Osteoblast (primary cell): ENCODE results near the gene STRIP2. TPM values are rescaled to one million over a fixed set of nuclear protein-coding genes. Genes with fewer than 3 reads are reported as not detected.

ENCODE experiments used
- DNase-seq: peaks from one replicate; pipeline ENCODE4 v3.0.0; 2011; ENCODE audit warnings: low spot score, mixed read lengths; ENCODE audit not compliant: insufficient read length; ENCODE audit errors: missing footprints
- H2AFZ ChIP-seq: 2 replicates; pipeline ENCODE4 v1.6.0; 2011; ENCODE audit warnings: mild to moderate bottlenecking, low read length
- H3K27ac ChIP-seq: 2 replicates; pipeline ENCODE4 v1.5.1; 2011; ENCODE audit warnings: mild to moderate bottlenecking, low read depth, low read length, moderate library complexity
- H3K27me3 ChIP-seq: 2 replicates; pipeline ENCODE4 v1.6.0; 2012; ENCODE audit warnings: mild to moderate bottlenecking, control low read depth, inconsistent platforms, low read length, moderate library complexity; ENCODE audit not compliant: insufficient read depth
- H3K36me3 ChIP-seq: 2 replicates; pipeline ENCODE4 v1.5.1; 2011; ENCODE audit warnings: mild to moderate bottlenecking, low read length, control low read depth, moderate library complexity; ENCODE audit not compliant: insufficient read depth
- H3K4me1 ChIP-seq: 2 replicates; pipeline ENCODE4 v1.5.1; 2011; ENCODE audit warnings: mild to moderate bottlenecking, low read length, control low read depth, moderate library complexity; ENCODE audit not compliant: insufficient read depth
- H3K4me2 ChIP-seq: 2 replicates; pipeline ENCODE4 v1.6.0; 2011; ENCODE audit warnings: mild to moderate bottlenecking, low read length; ENCODE audit not compliant: insufficient read depth
- H3K4me3 ChIP-seq: fragments of 200-600 bp; sonication (generic); 3 replicates; pipeline ENCODE4 v1.5.1; 2012; ENCODE audit warnings: mild to moderate bottlenecking, low read length, inconsistent platforms; ENCODE audit not compliant: insufficient read depth
- H3K79me2 ChIP-seq: 2 replicates; pipeline ENCODE4 v1.6.0; 2012; ENCODE audit warnings: mild to moderate bottlenecking, low read length, control low read depth, inconsistent platforms; ENCODE audit not compliant: insufficient read depth
- H3K9me3 ChIP-seq: 2 replicates; pipeline ENCODE4 v1.5.1; 2011; ENCODE audit warnings: low read depth, low read length, control low read depth
- H4K20me1 ChIP-seq: 2 replicates; pipeline ENCODE4 v1.6.0; 2012; ENCODE audit warnings: mild to moderate bottlenecking, low read length, control low read depth; ENCODE audit not compliant: insufficient read depth
- CTCF ChIP-seq: IDR thresholded peaks from 2 replicates; pipeline ENCODE4 v1.5.1; 2011; ENCODE audit warnings: mild to moderate bottlenecking, low read depth, low read length, moderate library complexity; ENCODE audit errors: extremely low read depth
- total RNA-seq: library from RNA; depleted of rRNA; stranded (reverse); fragments of >200 nt; gene quantifications from 2 replicates; pipeline ENCODE4 v1.2.3, GENCODE V29; 2012

The STRIP2 gene
- total RNA-seq, 1 donor, result 8.3 TPM

DNA sequence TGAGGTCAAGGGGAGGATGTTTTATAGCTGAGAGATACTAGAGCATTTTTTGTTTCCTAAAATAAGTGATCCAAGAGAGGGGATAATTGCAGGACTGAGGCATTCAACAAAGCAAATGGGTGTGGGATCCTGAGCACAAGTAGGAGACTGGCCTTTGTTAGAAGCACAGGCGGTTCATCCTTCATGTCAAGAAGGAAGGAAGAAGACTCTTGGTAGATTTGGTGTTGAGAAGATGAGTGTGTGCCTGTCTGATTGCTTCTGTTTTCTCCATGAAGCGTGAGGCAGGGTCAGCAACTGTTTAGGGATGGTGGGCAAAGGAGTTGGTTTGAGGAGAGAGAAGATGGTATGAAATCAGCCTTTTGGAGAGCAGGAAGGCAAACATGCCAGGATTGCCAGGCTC, 27.6 kb downstream of the STRIP2 start:
- no peak for DNase-seq
- Histone ChIP-seq H3K4me3 (no peak overlapping the region), H2AFZ (no peak overlapping the region), H3K4me2 (no peak overlapping the region), H3K9me3 (no peaks in the 10 kb centered on the region), H3K27ac (no peak overlapping the region), H3K27me3 (no peaks in the 10 kb centered on the region), H4K20me1 (no peaks in the 10 kb centered on the region), H3K4me1 (peaks cover under 1% of the 10 kb centered on the region), H3K79me2 (no peaks in the 10 kb centered on the region), H3K36me3 (peaks cover 34% of the 10 kb centered on the region)
- no peak for TF ChIP-seq CTCF

GRCh38 chr7:129462420-129462819, 28.2 kb downstream of the STRIP2 start:
- no peaks in the 10 kb centered on the region for H3K9me3 ChIP-seq
- H3K36me3 ChIP-seq, result peaks cover 32% of the 10 kb centered on the region
- H3K79me2 ChIP-seq, result no peaks in the 10 kb centered on the region
- H3K27ac ChIP-seq, result no peak overlapping the region
- H3K4me3 ChIP-seq, result no peak overlapping the region
- no peak for DNase-seq
- no peaks in the 10 kb centered on the region for H3K27me3 ChIP-seq
- no peak for TF ChIP-seq CTCF
- H3K4me2 ChIP-seq, result no peak overlapping the region
- peaks cover 7% of the 10 kb centered on the region for H3K4me1 ChIP-seq
- no peaks in the 10 kb centered on the region for H4K20me1 ChIP-seq
- no peak overlapping the region for H2AFZ ChIP-seq

GRCh38 chr7:129464194-129464593, 30.0 kb downstream of the STRIP2 start:
- TF ChIP-seq CTCF, result no peak
- Histone ChIP-seq H3K27ac (no peak overlapping the region), H3K4me3 (no peak overlapping the region), H3K4me2 (no peak overlapping the region), H3K79me2 (no peaks in the 10 kb centered on the region), H2AFZ (no peak overlapping the region), H3K36me3 (peaks cover 25% of the 10 kb centered on the region), H3K9me3 (no peaks in the 10 kb centered on the region), H4K20me1 (no peaks in the 10 kb centered on the region), H3K27me3 (no peaks in the 10 kb centered on the region), H3K4me1 (peaks cover 20% of the 10 kb centered on the region)
- DNase-seq, result no peak

DNA sequence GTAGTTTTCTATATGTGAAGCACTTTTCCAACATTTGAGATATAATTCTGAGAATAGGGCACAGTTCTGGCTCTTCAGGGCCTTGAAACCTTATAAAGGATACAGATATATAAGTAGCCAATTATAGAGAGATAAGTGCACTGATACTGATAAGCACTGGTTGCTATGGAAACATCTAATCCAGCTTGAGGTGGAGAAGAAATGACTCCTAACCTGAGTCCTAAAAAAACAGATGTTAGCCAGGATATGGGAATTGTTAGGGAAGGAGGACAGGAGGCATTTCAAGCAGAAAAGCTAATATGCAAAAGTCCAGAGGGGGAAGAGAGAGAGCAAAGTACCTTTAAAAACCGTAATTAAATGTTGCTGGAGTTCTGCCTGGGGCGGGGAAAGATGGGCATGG, 30.8 kb downstream of the STRIP2 start:
- Histone ChIP-seq H3K27ac (no peak overlapping the region), H4K20me1 (no peaks in the 10 kb centered on the region), H3K4me2 (no peak overlapping the region), H2AFZ (no peak overlapping the region), H3K9me3 (no peaks in the 10 kb centered on the region), H3K27me3 (no peaks in the 10 kb centered on the region), H3K36me3 (peaks cover 22% of the 10 kb centered on the region), H3K4me1 (peaks cover 20% of the 10 kb centered on the region), H3K79me2 (no peaks in the 10 kb centered on the region), H3K4me3 (no peak overlapping the region)
- no peak for DNase-seq
- no peak for TF ChIP-seq CTCF
